Activated CD4-positive, alpha-beta T cell treated with anti-CD3 and anti-CD28 coated beads for 4 hours (primary cell): ENCODE measurements around the gene CSNK2A3.
"Not testable (repeated sequence)": the region's sequence is repeated elsewhere in the genome, so short reads cannot be mapped to it uniquely, and the experiment has no call there.

Experiments used
- DNase-seq, 2 donors: peaks; one replicate each; pipeline ENCODE4 v3.0.0-alpha.2; 2020

The CSNK2A3 gene

GRCh38 chr11:11352878-11353277 is at the start of gene CSNK2A3:
CSNK2A3 (minus strand) TSS chr11:11353250; CDS start chr11:11353119, 131 bp downstream.
- DNase-seq = not testable (repeated sequence)

DNA sequence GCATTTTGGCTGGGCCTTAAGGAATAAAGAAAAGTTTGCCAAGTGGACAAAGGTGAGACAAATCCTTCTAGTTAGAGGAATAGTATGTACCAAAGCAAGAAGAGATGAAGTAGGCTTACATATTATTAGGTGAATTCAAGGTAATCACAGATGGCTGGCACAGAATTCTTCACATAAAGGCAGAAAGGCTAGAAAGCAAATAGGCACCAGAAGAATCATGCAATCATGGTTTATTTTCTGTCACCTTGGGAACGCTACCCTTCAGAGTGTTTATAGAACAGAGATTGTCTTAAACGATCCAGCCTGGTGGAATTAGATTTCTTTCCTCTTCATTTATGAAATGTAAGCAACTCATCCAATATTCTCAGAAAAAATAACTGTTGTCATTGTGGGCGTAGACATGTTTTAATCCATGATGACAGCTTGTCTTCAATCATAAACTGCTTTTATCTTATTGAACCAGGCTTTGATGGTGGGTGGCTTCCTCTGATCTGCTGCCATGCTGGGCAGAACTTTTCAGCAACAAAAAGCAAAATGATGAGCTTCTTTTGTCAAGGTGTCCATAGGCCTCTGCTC is 49.0 kb upstream of the CSNK2A3 start:
- DNase-seq = no peak

- DNase-seq = no peak
These were observed 47.7 kb upstream of the CSNK2A3 start for GRCh38 chr11:11400635-11401232.

DNA sequence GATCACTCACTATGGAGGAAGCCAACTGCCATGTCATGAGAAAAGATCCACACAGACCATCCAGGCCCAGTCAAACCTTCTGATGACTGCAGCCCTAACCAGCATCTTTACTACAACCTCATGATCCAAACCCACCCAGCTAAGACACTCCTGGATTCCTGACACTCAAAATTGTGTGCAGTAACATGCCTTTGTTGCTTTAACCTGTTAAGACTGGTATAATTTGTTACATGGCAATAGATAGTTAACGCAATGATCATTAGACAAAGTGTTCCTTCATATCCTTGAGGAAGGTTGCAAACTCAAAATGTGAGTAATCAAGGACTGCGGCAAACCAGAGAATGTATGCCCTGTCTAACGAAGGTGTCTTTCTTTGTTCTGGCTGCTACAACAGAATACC is 47.1 kb upstream of the CSNK2A3 start:
- no peak for DNase-seq

DNA sequence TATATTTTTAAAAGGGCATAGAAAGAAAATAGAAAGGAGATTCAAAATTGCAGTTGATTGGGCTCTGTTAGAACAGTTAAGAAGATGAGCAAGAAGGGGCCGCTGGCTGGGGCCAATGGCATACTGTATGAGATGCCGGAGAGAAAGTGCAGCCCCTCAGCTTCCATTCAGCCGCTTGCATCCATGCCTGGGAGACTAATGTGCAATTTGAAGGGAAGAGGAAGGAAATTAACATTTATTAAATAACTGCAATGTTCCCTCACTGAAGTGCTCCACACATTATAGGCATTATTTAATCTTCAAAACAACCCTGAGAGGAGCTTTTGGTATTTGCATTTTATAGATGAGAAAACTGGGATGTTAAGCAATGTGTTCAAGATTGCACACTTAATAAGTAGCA is 44.7 kb upstream of the CSNK2A3 start:
- no peak for DNase-seq

DNA sequence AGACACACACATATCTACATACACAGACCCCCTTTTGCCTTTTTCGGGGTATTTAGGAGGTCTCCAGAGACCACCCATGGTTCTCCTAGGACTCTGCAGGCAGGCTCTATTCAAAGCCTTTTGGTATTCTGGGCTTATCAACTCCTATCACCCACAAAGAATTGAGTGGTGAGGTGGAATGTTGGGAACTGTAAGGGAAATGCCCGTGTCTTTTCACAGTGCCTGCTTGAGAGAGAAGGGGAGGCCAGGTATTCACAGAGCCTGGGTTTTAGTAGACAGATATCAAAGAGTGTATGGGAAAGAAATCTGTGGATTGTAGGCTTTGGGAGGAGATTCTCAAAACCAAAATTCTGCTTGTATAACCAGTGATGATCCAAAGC is 44.0 kb upstream of the CSNK2A3 start:
- no peak for DNase-seq

GRCh38 chr11:11396301-11397035 is 43.4 kb upstream of the CSNK2A3 start:
- DNase-seq = no peak

GRCh38 chr11:11395126-11395525 is 42.1 kb upstream of the CSNK2A3 start:
- DNase-seq = no peak

GRCh38 chr11:11394241-11394640 is 41.2 kb upstream of the CSNK2A3 start:
- DNase-seq = no peak

DNA sequence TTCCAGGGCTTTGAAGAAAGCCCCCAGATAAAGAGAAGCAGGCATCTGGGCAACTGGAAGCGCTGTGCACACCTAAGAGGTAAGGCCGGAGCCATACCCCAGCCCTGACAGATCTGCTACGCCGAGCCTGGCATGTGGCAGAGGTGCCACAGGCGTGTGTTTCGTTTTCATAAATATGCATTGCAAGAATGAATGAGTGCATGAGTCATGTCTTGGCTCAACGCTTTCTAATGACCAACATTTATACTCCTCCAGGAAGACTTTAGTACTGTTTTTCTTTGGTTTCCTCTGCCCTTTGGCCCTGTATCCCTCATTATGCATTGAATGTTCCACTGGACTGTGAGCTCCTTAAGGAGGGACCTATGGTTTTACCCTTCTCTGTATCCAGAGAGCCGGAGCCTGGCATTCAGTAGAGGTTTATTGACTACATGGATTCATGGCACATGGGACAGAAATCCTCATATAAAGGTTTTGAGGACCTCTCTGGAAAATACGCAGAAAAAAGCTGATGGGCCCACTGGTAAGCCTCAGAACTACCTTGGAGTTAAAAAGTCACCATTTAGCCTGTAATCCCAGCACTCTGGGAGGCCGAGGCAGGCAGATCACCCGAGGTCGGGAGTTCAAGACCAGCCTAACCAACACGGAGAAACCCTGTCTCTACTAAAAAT is 38.9 kb upstream of the CSNK2A3 start:
- DNase-seq = no peak

GRCh38 chr11:11391169-11391568 is 38.1 kb upstream of the CSNK2A3 start:
- no peak for DNase-seq

DNA sequence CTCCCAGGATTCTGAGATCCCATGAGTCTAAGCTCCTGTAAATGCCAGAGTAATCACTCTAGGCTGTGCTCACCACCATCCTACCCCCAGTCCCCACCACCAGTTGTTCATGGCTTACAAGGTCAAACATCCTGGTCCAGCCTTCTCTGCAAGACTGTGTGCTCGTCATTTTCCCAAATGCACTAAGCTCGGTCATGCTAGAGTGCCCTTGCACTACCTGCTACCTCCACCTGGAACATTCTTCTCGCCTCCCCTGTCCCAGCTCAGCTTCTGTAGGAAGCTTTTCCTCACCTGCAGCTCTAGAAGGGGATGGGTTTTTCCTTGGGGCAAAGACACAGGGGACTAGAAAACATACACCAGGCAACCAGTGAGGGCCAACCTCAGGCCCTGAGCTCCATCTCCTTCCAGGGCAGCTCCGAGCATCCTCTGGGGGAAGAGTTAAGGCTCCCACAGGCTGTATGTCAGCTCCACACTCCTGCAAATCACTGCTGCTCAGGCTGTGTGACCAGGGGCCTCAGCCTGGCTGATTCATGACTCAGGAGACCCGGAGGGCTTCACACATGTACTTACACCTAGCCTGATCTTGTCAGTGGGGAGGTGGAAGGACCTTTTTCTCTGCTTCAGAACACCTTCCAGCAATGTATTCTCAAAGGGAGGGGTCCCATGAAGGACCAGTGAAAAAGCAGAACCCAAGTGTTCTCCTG is 37.2 kb upstream of the CSNK2A3 start:
- no peak for DNase-seq

DNA sequence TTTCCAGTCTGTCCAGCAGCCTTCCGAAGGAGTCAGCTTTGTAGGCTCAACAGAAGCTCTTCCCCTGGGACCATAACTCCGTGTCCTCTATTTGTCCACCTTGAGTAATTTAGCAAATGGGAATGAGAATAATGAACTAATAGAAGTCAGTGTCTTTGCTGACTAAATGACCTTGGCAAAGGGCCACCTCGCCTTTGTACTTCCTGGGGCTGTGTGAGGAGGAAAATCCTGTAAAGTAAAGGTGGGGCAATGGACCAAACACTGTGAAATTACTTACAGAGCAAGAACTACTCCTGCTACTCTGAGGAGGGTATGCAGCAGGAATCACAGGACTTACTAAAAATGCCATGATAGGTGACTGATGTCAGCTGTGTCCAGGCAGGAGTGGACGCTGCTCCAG is 36.2 kb upstream of the CSNK2A3 start:
- DNase-seq = no peak

DNA sequence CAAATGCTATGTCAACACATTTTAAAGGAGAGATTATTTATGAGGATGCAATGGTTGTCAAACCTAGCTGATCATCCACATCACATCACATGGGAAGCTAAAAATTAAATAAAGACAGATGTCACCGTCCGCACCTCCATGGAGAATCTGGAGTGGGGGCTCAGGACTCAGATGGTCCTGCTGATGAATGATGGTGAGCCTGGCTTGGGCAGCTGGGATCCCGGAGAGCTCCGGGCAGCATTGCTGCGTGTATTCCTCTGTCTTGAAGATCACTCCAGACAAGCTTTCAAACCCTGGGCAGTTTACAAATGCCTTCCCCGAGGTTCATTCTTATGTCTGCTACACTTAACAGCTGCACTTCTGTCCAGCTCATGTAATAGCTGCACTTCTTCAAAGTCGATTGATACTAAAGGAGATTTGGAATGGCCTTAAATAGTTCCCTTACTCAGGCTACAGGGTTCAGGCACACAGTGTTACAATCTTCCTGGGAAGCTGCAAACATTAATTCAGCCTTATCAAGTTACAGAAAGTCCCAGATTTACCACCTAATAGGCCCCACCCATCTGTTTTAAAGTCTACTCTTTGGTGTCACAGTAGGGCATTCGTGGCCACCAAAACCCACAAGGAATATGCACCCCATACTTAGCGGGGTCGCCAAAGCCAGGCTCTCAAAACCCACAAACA is 34.7 kb upstream of the CSNK2A3 start:
- no peak for DNase-seq

DNA sequence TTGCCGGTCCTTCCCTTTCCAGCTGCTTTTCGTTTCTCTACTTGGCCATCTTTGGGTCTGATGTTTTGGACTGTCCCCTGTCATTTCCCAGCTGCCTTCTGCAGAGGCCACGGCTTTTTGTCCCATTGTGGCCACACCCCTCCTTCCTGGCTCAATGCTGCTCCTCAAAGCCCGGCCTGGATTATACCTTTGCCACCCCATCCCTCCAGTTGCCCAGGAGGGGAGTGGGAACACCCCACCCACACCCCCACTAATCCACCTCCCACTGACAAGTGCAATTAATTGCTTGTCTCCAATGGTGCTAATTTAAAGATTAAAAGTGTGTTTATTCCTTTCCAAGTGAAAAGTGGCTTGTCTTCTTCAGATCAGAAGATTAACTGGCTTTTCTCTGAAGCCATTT is 34.2 kb upstream of the CSNK2A3 start:
- DNase-seq = no peak

DNA sequence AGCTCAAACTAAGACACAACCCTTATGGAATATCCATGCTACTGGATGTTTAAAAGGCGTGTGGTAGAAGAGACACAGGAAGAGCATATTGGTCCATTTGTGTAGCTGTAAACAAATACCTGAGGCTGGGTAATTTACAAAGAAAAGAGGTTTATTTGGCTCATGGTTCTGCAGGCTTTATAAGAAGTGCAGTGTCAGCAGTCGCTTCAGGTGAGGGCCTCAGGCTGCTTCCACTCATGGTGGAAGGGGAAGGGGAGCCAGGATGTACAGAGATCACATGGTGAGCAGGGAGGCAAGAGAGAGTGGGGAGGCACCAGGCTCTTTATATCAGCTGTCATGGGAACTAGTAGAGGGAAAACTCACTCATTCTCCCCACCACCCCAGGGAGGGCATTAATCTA is 31.8 kb upstream of the CSNK2A3 start:
- no peak for DNase-seq

- DNase-seq = no peak
These were observed 30.9 kb upstream of the CSNK2A3 start for GRCh38 chr11:11383995-11384394.

DNA sequence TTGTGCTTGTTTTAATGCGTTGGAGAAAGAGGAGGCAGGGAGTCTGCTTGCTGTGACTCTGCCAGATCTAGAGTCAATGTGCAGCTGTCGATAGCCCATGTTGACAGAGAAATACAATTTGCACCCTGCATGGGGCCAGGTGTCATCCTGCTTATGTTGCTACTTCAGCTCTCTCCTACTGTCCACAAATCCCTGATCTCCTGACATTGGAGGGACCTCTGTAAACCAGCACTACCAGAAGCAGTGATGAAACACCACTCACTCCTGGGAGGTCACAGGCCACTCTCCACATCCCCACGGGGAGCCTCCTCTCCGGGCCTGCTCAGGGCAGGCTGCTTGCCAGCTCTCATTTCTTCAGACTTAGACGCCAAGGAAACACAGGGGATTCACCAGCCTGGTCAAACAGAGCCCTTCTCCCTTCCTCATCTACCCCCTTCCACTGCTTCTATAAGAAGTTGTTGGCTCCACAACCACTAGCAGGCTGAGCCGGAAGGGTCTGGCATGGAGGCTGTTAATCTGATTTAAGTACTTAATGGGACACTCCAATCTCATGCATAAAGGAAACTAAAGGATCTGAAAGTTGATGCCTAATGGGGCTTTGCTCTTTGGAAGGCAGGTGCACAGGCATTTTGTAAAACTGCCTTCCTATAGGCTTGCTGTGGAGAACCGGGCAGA is 29.9 kb upstream of the CSNK2A3 start:
- DNase-seq = no peak

GRCh38 chr11:11381471-11382105 is 28.5 kb upstream of the CSNK2A3 start:
- DNase-seq = no peak

DNA sequence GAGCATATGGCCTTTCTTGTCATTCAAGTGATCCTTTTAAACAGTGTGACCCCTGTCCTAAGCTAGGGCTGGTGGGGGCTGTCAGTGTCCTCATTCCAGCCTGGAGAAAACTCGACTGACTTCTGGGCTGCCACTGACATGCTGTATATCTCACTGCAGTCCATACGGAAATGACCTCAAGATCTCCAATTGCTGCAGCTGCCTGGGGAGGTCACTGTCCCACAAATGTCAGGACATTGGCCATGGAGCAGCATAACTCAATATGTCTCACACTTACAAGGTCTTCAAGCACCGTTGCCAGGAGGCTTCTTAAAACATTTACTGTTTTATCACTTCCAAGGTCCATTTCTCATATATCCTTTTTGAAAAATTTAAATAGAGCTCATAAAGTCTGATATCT is 27.8 kb upstream of the CSNK2A3 start:
- DNase-seq = no peak

DNA sequence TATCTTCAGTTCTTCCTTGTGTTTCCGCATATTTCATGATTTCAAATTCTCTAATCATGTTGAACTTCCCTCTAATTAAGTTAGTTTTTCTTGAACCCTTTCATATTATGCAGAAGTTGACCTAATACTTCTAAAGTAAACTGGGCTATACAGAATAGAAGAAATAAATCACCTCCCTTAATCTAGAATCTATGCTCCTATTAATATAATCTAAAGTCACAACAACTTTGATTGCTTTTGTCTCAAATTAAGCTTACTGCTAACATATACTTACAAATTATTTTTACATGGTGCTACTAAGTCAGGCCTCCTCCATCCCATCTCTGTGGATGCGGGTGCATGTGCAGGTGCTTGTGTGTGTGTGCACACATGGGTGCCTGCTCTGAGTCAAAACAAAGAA is 27.3 kb upstream of the CSNK2A3 start:
- no peak for DNase-seq

- DNase-seq = no peak
These were observed 26.6 kb upstream of the CSNK2A3 start for GRCh38 chr11:11379661-11380060.
